Measurements from ENCODE around the gene EXOC4.

DNA sequence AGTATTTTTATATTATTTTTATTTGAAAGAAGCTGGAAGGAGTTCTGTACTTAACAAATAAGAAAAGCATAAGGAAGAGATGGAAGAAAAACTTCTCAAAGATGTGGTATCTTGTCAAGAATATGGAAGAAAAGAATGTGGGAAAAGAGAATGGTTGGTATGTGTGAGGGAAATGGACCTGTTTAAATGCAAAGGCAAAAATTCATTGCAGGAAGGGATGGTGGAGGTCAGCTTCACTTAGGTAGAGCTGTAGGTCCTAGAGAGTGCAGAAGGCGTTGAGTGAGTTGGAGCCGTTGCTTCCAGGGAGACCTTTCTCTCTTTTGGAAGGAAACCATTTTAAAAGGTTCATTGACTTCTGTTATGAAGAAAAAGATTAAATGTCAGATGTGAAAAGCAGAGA, 107.3 kb downstream of the EXOC4 start:
- no peak for TF ChIP-seq JUN (IDR thresholded peaks at IDR 0.05; ENCODE audit: low read depth, low read length)
- TF ChIP-seq USF2 (IDR thresholded peaks at IDR 0.05; ENCODE audit: low read length) = no peak
- TF ChIP-seq, protein P1, sequence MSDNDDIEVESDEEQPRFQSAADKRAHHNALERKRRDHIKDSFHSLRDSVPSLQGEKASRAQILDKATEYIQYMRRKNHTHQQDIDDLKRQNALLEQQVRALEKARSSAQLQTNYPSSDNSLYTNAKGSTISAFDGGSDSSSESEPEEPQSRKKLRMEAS (IDR thresholded peaks at IDR 0.05) = no peak
- TF ChIP-seq EP300 (IDR thresholded peaks at IDR 0.05; ENCODE audit: borderline replicate concordance in 1 of 2, low read depth in 2 of 2, low read length in 2 of 2) = no peak
- no peak for TF ChIP-seq POLR2A (IDR thresholded peaks at IDR 0.05; ENCODE audit: control extremely low read depth in 1 of 2, low read depth in 2 of 2, low read length in 2 of 2)
- TF ChIP-seq KDM1A (IDR thresholded peaks at IDR 0.05; ENCODE audit: borderline replicate concordance, low read length) = no peak
- no peak for TF ChIP-seq SRF (IDR thresholded peaks at IDR 0.05; ENCODE audit: low read depth, low read length)
- TF ChIP-seq POLR2AphosphoS5 (IDR thresholded peaks at IDR 0.05; ENCODE audit: low read depth, low read length) = no peak
- TF ChIP-seq, protein P2, sequence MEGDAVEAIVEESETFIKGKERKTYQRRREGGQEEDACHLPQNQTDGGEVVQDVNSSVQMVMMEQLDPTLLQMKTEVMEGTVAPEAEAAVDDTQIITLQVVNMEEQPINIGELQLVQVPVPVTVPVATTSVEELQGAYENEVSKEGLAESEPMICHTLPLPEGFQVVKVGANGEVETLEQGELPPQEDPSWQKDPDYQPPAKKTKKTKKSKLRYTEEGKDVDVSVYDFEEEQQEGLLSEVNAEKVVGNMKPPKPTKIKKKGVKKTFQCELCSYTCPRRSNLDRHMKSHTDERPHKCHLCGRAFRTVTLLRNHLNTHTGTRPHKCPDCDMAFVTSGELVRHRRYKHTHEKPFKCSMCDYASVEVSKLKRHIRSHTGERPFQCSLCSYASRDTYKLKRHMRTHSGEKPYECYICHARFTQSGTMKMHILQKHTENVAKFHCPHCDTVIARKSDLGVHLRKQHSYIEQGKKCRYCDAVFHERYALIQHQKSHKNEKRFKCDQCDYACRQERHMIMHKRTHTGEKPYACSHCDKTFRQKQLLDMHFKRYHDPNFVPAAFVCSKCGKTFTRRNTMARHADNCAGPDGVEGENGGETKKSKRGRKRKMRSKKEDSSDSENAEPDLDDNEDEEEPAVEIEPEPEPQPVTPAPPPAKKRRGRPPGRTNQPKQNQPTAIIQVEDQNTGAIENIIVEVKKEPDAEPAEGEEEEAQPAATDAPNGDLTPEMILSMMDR (IDR thresholded peaks at IDR 0.05; ENCODE audit: control extremely low read depth in 1 of 3, insufficient read depth in 1 of 3, low read depth in 1 of 3, low read length in 3 of 3) = no peak
